GM19239 (cell line): Measurements from ENCODE around the gene SLC2A9.

Experiments
- DNase-seq: peaks from one replicate; pipeline ENCODE4 v3.0.0; 2011; ENCODE audit warnings: low spot score; ENCODE audit not compliant: insufficient read length
- FAIRE-seq: peaks from 2 replicates; lab custom pipeline; 2011; peaks lifted over from hg19 to GRCh38; lab: Jason Lieb, UNC

The SLC2A9 gene

DNA sequence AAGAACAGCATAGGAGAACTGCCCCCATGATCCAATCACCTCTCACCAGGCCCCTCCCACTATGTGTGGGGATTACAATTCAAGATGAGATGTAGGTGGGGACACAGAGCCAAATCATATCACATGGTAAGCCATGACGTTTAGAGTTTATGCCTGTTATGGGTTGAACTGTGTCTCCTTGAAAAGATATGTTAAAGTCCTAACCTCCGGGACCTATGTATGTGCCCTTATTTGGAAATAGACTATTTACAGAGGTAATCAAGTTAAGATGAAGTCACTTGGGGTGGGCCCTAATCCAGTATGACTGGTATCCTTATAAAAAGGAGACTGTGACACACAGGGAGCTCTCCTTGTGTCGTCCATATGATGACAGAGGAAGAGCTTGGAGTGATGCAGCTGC lies 25.2 kb upstream of the SLC2A9 start:
- no peak for FAIRE-seq
- no peak for DNase-seq

- DNase-seq = no peak
- FAIRE-seq = no peak
Measured at GRCh38 chr4:10045481-10045880, 24.2 kb upstream of the SLC2A9 start.

- FAIRE-seq (no peak), DNase-seq (no peak)
Measured at GRCh38 chr4:10041036-10041435, 19.7 kb upstream of the SLC2A9 start.

DNA sequence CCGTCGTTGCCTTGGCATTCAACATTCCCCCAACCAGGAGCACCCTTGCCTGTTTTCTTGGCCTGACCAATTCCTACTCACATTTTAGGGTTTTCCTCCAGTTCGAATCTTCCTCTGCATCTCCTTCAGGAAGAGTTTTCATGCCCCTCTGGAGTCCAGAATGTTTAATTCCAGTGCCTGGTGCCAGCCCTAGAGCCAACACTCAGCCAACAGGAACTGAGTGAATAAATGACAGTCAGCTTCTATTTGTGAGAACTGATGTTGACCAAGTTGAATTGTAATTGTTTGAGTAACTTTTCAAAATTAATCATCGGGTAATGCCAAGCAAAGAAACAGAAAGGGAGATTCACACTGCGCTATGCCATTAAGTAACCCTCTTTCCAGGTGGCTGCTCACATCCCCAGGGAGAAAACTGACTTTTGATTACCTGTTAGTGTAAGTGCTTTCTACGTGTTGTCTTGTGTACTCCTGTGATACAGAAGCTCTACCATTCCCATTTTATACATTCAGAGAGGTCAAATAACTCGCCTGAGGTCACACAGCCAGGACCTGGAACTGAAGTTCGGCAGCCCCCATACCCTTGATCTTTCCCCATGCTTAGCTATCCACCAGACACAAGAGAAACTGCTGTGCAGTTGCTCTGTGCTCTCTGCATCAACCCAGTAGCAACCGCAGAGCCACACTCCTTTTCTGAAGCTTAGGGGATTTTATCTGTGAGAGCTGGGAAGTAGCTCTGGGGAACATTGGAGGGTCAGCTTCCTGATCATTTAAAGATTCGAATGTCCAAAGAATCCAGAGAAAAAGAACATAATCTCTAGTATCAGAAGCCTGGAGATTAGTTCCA lies 19.0 kb upstream of the SLC2A9 start:
- DNase-seq = no peak
- FAIRE-seq = no peak

GRCh38 chr4:10036807-10037342 lies 15.6 kb upstream of the SLC2A9 start:
- no peak for FAIRE-seq
- no peak for DNase-seq

GRCh38 chr4:10035130-10035529 lies 13.8 kb upstream of the SLC2A9 start:
- FAIRE-seq (no peak), DNase-seq (no peak)

- DNase-seq = no peak
- FAIRE-seq = no peak
Measured at GRCh38 chr4:10034612-10035104, 13.4 kb upstream of the SLC2A9 start.

- FAIRE-seq = no peak
- no peak for DNase-seq
Measured at GRCh38 chr4:10034136-10034535, 12.8 kb upstream of the SLC2A9 start.

DNA sequence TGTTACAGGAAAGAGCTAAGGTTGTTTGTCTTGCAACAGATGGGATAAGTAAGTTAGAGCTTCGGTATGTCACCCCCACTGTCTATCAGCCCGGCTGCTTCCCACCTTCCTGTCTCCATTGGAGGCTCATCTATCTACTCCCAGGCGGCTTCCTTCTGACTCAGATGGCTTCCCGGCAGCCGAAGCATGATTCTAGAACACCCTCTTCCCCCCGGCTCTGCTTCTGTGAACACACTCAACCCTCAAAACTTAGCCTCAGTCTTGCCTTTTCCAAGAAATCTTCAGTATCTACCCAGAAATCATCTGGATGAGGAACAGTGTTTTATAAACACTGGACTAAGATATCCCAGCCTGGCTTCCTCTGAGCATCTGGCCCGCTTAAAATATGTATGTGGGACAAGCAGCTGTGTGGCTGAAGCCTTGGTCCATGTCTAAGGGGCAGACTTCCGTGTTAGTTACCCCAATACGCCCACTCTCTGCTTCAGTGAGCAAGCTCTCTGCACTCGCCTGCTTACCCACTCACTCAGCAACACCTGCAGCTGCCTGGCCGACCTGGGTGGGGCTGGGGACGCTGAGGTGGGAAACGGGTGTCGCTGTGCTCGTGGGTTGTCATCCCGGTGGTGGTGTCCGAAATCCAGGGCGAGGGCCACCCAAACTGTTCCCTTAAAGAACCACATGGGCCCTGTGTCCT lies 12.0 kb upstream of the SLC2A9 start:
- FAIRE-seq = no peak
- DNase-seq = no peak

DNA sequence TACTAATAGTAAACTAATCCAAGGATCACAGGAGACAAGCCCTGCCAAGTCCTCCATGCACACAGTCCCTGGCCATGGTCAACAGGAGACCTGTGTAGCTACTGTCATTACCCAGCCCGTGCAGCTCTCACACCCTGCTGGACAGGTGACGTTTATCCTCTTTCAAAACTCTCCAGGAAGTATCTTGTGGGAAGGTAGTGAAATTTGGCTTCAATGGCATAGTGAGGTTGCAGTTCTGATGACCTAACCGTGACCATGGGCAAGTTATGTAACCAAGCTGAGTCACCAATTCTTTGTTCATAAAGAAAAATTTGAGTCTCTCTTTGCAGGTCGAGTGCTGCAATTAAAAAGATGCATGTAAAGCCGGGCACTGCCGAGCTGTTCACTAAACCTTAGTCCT lies 11.3 kb upstream of the SLC2A9 start:
- no peak for FAIRE-seq
- no peak for DNase-seq

GRCh38 chr4:10031668-10032590 lies 10.6 kb upstream of the SLC2A9 start:
- DNase-seq (no peak), FAIRE-seq (no peak)

DNA sequence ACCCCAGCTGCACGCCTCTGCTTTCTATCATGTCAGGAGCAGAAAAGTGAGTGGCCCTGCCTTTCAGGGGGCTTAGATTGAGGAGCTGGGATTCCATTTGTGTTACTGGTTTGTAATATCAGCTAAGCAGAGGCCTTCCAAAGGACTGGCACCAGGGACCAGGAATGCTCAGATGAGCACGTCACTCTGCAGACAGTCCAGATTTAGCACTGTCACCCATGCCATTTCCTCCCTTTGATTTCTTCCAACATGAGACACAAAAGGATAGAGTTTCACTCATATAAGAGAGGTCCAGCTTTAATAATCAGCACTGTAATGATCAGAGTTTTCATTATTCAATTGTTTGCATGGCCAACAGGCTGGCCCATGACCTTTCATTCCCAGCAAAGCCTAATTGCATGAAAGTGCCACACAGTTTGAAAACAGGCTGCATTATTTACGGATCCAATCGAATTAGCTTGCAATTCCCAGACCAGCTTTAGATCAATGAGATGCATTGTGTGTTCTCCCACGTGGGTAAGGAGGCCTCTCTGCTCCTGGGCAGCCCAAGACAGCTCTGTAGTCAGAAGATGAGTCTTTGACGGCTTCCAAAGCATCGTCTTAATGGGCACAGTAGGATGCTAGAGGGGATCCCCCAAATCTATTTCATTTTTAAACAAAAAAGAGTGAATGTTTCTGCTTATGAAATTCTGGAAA lies 9.8 kb upstream of the SLC2A9 start:
- FAIRE-seq (no peak), DNase-seq (no peak)

DNA sequence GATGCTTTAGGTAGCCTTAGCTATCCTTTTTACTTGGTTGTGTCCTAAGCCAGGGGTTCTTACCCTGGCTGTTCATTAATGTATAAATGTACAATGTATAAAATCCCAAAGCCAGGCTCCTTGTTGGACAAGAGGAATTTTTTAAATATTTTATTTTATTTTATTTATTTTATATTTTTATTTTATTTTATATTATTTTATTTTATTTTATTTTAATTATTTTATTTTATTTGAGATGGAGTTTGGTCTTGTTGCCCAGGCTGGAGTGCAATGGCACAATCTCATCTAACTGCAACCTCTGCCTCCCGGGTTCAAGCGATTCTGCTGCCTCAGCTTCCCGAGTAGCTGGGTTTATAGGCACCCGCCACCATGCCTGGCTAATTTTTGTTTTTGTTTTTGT lies 8.1 kb upstream of the SLC2A9 start:
- FAIRE-seq = no peak
- DNase-seq = no peak

GRCh38 chr4:10028910-10029309 lies 7.6 kb upstream of the SLC2A9 start:
- FAIRE-seq = no peak
- no peak for DNase-seq

DNA sequence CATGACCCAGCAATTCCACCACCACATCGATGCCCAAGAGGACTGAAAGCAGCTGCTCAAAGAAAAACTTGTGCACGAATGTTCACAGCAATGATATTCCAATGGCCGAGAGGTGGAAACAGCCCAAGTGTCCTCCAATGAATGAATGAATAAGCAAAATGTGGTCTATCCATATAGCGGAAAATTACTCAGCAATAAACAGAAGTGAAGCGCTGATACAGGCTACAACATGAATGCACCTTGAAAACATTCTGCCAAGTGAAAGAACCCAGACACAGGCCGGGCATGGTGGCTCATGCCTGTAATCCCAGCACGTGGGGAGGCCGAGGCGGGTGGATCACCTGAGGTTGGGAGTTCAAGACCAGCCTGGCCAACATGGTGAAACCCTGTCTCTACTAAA lies 5.2 kb upstream of the SLC2A9 start:
- DNase-seq (no peak), FAIRE-seq (no peak)

DNA sequence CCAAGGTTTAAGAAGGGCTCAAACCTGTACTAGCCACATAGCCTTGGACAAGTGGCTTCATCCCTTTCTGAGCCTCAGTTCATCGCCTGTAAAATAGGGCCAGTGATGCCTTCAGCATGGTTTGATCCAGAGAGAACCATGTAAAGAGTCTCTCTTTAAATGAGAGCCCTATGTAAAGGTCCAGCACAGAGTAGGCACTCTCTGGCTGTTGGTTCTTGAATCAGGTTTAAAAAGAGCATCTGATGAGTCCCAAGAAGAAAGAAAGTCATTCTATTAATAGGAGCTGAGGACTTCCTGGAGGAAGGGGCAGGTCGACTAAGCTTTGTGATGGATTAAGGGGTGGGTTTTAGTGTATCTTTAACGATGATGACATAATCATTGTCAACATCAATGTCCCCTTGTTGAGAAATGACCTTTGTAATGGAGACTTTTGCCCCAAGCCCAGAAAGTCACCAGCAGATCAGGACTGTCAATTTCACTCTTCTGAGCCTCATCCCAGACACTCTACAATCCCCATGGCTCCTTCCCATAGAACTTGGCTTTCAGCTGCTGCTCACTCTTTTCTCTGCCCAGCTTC lies 4.0 kb upstream of the SLC2A9 start:
- DNase-seq (no peak), FAIRE-seq (no peak)

DNA sequence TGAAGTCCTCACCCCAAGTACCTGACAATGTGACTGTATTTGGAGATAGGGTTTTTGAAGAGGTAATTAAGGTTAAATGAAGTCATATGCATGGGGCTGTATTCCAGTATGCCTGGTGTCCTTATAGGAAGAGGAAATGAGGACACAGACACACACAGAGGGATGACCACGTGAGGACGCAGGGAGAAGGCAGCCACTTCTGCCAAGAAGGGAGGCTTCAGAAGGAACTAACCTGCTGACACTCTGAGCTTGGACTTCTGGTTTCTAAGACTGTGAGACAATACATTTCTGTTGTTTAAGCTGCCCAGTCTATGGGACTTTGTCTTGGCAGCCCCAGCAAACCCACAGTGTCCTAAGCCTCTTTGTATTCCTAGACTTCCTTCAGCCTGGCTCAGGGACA lies 3.0 kb upstream of the SLC2A9 start:
- DNase-seq (no peak), FAIRE-seq (no peak)

GRCh38 chr4:10023806-10024205 lies 2.5 kb upstream of the SLC2A9 start:
- no peak for FAIRE-seq

GRCh38 chr4:10023050-10023419 lies 1.7 kb upstream of the SLC2A9 start:
- DNase-seq = no peak
- no peak for FAIRE-seq

More at GRCh38 chr4:10023806-10024205, 2.5 kb upstream of the SLC2A9 start:
- DNase-seq = no peak
